Breast epithelium (tissue), 3 donors: ENCODE data around the gene GPC5.

Experiments
- POLR2A ChIP-seq: fragments of 450-650 bp; IDR thresholded peaks from one replicate; pipeline ENCODE4 v1.6.1; 2016; ENCODE audit warnings: antibody characterized with exemption, mild to moderate bottlenecking, moderate library complexity
- TF ChIP-seq, protein P1 (sequence below), 3 donors: fragments of 450-650 bp; IDR thresholded peaks; one replicate each; pipeline ENCODE4 v1.5.1; 2016 to 2017; ENCODE audit warnings: antibody characterized with exemption in 3 of 3, mild to moderate bottlenecking in 3 of 3, moderate library complexity in 3 of 3

DNA sequence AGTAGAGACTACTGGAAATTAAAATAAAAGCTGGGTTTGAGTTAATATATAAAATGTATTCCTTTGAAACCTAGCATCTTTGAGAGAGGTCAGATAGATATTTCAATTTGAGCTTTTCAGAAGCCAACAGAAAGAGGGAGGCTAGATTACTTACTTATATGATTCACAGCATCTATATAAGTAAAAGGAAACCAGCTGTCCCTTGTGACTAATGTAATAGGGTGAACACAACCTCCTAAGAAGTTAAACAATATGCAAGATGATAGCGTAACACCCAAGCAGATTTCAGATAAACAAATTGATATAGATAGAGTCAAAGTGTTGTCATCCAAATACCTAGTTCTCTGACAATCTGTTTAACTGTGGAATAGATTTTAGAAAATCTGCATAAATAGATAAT, 1434.7 kb downstream of the GPC5 start:
- TF ChIP-seq, protein P1, sequence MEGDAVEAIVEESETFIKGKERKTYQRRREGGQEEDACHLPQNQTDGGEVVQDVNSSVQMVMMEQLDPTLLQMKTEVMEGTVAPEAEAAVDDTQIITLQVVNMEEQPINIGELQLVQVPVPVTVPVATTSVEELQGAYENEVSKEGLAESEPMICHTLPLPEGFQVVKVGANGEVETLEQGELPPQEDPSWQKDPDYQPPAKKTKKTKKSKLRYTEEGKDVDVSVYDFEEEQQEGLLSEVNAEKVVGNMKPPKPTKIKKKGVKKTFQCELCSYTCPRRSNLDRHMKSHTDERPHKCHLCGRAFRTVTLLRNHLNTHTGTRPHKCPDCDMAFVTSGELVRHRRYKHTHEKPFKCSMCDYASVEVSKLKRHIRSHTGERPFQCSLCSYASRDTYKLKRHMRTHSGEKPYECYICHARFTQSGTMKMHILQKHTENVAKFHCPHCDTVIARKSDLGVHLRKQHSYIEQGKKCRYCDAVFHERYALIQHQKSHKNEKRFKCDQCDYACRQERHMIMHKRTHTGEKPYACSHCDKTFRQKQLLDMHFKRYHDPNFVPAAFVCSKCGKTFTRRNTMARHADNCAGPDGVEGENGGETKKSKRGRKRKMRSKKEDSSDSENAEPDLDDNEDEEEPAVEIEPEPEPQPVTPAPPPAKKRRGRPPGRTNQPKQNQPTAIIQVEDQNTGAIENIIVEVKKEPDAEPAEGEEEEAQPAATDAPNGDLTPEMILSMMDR (IDR thresholded peaks at IDR 0.05), result no peak
- TF ChIP-seq POLR2A, result no peak
